Gastrocnemius medialis (tissue), 4 donors: Measurements from ENCODE around the gene HABP4.

Experiments used
- CTCF ChIP-seq, 5 experiments: fragments of 450-650 bp in 3 of 5; fragments of 200-600 bp in 2 of 5; sonication (generic) in 2 of 5; IDR thresholded peaks in 4 of 5; conservative IDR thresholded peaks in 1 of 5; 1 replicate in 4 of 5; 2 replicates in 1 of 5; pipeline ENCODE4 v1.5.1; 2016 to 2019; ENCODE audit warnings: antibody characterized with exemption in 5 of 5, mild to moderate bottlenecking in 3 of 5, moderate library complexity in 3 of 5
- POLR2A ChIP-seq, 2 donors: fragments of 450-650 bp; IDR thresholded peaks; one replicate each; pipeline ENCODE4 v1.6.1; 2017; ENCODE audit warnings: antibody characterized with exemption in 2 of 2, mild to moderate bottlenecking in 2 of 2, moderate library complexity in 2 of 2

GRCh38 chr9:96449523-96449844 lies 485 bp upstream of the HABP4 start:
- TF ChIP-seq CTCF (IDR thresholded peaks at IDR 0.05 in 4 of 5, conservative IDR thresholded peaks at IDR 0.05 in 1 of 5) (no peak), POLR2A (IDR thresholded peaks at IDR 0.05) (no peak)
